Stimulated activated CD4-positive, alpha-beta T cell treated with anti-CD3 and anti-CD28 coated beads, Interleukin-12 subunit alpha, Interleukin-12 subunit beta, amount 100 ng/mL, for 4 hours (primary cell): ENCODE measurements around the gene SPARC.

ENCODE experiments used
- DNase-seq: peaks from one replicate; pipeline ENCODE4 v3.0.0-alpha.2; 2020

Gene SPARC

DNA sequence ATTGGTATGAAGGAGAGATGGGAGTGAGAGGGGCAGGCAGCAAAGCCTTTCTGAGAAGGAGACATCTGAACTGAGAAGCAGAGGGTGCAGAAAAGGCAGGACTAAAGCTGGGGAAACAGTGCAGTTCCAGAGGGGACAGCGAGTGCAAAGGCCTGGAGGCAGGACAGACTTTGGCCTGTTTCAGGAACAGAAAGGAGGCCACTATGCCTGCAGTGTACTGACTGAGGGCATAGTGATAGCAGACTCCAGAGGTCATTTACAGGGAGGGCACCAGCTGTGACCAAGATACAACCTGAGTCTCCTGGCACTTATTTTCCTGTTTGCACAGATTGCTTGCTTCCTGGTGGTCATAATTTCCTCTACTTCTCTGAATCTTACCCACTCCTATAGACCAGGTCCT is 29.6 kb downstream of the SPARC start:
- DNase-seq: no peak

DNA sequence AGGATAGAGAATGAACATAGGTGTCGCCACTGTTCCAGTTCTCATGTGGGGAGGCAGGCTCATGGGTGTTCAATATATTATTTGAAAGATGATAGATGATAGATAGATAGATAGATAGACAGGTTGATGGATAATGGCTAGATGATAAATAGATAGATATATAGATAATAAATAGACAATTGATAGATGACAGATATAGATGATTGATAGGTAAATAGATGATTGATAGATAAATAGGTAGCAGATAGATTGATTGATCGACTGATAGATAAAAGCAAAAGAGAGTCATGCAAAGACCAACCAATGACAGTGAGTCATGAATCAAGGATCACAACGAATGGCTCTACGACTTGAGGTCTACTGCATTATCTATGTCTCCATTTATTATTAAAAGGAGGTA is 30.4 kb downstream of the SPARC start:
- no peak for DNase-seq

DNA sequence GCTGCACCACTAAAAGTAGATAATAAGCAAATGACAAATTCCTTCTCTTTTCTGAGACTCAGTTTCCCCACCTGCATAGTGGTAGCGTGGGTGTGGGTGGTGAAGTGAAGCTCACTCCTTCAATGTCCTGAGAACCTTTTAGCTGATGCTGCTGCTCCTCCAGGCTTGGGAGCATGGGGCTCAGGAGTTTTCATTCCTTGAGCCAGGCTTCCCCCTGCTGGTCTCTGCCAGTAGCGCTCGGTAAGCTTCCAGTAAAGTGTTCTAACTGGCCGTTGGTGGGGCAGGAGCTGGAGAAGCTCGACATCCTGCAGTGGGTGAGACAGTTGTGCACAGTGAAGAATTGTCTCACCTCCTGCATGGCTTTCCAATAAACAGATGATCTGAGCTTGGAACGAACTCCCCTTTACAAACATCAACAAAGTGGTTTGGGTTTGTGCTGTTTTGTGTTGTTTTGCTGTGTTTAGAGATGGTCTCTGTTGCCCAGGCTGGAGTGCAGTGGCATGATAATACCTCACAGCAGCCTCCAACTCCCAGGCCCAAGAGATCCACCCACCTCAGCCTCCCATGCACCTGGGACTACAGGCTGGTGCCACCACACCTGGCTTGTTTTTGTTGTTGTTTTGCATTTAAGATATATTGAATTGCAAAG is 34.6 kb downstream of the SPARC start:
- DNase-seq: peak; percentile 64

DNA sequence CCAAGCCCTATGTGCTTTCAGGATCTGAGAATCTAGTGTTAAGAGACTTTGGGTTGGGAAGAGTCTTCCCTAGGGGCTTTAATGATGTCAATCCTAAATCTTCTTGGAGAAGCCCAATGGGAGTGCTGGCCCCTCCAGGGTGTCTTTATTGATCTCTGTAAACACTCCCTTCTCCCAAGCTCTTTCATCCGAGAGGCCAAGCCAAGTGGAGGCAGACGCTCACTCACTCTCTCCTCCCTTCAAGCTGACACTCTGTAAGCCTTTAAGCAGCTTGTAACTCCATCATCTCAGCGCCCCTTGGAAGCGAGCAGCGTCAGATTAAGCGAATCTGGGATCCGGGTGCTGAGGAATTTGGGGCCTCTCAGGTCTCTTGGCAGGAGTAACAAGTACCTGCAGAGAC is 37.7 kb downstream of the SPARC start:
- no peak for DNase-seq

DNA sequence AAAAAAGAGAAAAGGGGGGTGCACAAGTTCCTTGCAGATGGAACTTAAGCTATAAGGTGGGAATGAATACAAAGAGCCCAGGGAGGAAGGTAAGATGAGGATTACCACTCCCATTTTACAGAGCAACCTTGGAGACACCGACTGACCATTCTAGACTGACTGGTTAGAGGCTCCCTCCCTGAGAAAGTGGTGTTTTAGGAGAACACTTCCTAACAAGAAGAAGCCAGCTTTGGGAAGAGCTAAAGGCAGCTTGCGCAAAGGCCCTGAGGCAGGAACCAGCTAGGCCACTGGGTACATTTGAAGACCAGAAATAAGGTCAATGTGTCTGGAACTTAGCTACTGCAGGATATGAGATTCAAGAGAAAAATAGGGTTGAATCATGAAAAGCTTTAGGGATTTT is 38.6 kb downstream of the SPARC start:
- DNase-seq: no peak

DNA sequence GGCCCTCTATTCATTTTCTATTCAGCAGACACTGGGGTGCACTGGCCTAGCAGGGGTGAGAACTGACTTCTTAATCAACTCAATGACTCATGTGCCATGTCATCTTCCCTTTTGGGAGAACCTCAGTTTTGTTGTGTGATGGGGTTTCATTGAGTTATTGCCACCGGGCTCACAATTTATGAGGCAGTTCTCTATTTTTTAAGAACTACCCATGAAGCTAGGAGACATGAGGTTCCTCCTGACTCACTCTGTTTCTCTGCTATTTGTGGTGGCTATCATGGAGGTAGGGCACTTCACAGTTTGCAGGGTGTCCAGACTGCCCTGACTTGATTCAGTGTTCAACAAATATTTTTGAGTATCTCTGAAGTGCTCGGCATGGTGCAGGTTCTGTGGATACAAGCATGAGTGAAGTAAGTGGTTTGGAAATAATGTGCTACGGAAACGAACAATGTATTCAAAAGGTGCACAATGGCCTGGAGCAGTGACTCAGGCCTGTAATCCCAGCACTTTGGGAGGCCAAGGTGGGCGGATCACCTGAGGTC is 39.3 kb downstream of the SPARC start:
- DNase-seq: no peak

DNA sequence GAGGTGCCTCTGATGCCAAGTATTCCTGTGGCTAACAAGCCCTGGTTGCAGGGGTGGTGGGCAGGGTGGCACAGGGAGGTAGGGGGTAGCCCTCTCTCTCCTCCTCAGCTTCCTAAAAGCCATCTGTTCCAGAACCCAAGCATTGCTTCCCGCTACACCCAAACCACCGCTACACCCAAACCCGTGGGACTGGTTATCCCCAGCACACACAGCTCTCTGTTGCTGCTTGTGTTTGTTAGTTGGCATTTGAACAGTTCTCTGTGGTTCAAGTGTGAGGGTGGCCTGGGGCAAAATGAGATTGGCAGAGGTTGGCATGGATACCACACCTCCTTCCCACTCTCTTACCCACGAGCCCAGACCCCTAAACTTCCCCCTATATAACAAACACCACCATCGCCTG is 40.4 kb downstream of the SPARC start:
- no peak for DNase-seq

DNA sequence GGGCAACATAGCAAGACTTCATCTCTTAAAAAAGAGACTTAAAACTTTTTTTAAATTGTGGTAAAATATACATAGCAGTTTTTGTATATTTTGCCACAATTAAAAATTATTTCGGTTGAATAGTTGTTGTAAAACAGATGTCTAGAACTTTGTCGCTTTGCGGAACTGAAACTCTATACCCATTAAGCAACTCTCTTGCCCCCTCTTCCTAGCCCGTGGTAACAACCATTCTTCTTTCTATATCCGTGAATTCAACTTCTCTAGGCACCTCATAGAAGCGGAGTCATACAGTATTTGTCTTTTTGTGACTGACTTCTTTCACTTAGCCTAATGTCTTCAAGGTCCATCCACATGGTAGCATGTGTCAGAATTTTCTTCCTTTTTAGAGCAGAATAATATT is 43.3 kb downstream of the SPARC start:
- no peak for DNase-seq

DNA sequence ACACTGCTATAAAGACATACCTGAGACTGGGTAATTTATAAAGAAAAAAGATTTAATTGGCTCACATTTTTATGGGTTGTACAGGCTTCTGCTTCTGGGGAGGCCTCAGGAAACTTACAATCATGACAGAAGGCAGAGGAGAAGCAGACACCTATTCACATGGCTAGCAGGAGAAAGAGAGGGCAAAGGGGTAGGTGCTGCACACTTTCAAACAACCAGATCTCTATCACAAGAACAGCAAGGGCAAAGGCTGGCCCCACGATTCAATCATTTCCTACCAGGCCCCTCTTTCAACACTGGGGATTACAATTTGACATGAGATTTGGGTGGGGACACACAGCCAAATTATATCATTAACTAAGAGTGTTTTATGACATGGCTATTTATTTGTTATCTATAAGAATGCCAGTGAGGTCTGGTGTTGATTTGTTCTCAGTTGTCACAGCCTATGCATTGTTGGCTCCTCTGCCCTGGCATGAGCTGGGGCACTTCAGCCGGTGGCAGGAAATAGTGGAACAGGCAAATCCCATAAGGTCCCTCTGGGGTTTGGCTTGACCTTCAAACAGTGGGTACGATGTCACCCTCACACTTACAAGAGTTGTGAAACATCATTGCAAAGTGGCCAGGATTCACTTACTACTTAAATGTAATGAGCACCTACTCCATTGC is 44.1 kb downstream of the SPARC start:
- DNase-seq: no peak

DNA sequence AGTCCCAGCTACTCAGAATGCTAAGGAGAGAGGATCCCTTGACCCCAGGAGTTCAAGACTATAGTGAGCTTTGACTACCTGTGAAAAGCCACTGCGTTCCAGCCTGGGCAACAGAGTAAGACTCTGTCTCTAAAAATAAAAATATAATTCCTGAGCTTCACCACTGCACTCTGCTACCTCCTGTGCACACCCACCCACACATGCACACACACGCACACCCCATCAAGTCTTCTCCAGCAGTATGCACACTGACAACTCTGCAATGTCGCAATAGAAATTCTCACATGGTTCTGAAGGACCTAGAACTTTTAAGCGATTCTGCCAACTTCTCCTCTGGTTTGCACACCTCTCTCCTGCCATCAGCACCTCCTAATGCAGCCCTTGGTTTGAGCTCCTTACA is 48.1 kb downstream of the SPARC start:
- no peak for DNase-seq

DNA sequence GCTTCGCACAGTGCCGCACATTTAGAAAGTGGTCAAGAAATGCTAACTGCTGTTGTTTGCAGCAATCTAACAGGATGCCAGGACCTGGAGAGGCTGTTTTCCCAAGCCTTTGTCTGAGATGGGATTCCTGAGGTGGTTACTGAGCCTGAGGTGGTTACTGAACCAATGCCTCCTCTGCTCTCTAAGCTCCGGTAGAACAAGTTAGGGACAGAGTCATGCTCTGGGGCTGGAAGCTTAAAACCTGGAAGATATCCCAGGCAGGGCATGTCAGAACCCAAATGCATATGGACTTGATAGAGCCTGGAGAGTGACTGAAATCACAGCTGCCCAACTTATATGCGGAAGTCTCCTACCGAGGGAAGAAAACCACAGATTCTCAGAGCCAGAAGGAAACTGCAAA is 49.0 kb downstream of the SPARC start:
- no peak for DNase-seq

DNA sequence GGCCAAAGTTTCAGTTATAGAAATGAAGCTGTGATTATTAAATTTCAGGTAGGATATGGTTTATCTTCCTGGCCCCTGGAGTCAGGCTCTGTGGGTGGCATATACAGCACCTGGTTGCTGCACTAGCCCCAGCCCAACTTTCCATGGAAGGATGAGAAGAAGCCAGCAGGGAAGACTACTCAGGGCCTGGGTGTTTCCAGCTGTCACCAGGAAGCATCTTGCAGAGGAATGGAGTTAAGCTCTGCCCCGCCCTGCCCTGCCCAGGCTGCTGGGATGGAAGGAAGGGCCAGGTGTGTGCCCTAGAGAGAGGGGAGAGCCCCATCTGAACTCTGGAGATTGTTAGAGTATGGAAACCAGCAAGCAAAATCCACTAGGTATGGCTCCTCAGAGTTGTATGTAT is 52.8 kb downstream of the SPARC start:
- DNase-seq: no peak

DNA sequence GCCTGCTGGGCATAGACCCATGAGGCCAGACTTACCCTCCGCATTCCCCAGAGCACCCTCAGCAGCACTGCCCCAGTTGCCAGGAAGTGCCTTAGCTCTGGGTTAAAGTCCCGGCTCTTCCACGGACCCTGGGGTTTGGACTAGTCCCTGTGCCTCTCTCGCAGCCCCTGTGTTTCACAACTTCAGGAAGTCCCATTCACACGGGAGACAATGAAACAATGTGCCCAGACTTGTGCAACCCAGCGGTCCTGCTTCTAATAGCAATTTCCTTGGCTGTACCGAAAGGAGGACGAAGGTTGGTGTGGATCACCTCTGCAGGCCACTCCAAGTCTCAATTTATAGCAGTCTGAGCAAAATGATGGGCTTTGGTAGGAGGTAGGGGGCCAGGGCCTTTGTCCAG is 53.8 kb downstream of the SPARC start:
- DNase-seq: no peak

DNA sequence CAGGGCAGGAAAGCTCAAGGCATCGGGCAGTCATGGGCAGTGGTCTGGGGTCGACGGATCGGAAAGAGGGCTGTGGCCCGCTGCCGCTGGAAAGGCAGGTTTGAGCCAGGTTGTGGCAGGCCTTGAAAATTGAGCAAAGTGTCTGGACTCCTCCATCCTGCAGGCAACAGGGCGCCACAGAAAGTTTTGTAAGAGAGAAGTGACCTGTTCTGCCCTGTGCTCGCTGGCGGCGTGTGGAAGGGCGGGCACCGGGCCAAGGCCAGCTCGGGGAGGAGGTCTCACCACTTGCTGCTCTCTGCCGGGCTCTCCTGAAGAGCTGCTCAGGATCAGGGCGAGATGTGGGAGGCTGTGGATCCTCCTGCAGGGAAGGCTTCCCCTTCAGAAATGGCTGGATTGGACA is 54.2 kb downstream of the SPARC start:
- DNase-seq: no peak

DNA sequence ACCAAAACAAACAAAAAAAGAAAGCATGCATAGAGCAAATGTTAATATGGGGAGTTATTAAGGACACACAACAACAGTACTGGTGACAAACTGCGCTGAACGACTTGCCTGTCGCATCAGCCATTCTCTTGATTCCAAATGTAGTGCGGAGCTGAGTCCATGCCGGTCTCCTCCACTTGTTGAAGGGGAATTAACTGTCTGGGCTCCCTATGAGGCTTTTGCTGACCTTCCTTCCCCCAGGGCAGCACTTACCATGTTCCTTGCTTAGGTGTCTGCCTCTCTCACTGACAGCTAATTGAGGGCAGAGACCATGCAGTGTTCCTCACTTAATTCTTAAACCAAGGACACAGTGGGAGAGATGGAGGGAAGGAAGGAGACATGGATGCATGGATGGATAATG is 54.8 kb downstream of the SPARC start:
- DNase-seq: no peak

DNA sequence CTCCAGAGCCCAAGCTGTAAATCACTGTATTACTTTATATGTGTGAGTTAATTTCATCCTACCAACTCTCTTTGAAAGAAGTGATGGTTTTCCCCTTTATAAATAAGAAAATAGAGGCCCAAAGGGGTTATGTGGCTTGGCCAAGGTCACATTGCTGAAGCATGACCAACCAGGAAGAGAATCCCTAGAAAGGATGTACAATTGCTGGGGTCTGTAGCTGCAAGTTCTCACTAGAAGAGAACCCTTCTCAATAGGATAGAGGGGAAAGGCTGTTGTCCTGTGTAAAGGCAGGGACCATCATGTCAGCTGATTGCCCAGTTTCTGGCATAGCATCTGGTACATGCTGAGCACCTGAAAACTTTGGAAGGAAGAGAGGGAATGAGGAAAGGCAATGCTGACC is 56.6 kb downstream of the SPARC start:
- DNase-seq: no peak

DNA sequence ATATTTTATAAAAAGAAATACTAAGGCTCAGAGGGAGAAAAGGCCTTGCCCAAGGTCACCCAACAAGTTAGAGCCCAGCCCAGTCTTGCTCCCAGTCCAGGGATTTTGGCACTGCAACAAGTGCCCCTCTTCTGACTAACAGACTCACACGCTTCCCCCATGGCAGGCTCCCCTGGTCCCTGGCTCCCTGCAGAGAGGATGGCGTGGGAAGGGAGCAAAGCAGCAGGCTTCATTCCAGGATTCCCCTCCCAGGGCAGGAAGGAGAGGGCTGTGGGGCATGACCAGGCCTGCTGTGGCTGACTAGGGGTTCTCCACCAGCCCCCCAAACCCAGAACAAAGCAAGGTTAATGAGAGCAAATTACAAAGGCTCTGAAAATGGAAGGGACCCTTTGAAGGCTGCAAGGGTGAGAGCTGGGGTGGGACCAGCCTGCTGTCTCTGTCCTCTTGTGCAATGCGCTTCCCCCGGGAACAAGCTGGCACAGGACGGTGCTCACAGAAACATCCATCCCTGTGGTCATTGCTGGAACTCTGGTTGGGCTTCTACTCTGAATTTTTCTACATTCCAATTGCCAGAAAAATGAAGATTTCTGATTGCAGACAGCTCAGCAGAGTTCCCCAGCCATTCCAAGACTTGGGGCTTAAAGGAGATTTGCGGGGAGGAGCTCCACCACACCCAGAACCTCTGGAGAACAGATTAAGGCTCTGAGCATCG is 58.4 kb downstream of the SPARC start:
- DNase-seq: no peak

DNA sequence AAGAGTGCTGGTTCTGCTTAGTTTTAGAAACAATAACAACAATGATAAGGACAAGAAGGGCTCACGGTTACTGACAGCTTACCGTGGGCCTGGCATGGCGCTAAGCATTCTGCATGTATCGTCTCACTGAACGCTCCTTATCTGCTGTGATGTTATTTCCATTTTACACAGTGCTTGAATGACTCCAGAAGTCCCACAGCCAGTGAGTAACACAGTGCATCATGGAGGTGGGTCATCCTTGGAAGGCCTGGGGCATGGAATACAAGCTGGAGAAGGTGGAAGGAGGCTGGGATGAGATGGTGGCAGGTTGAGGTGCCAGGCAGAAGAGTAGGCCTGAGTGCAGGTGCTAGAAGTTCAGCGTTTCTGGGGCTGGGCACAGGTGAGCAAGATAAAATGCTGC is 59.1 kb downstream of the SPARC start:
- DNase-seq: no peak

DNA sequence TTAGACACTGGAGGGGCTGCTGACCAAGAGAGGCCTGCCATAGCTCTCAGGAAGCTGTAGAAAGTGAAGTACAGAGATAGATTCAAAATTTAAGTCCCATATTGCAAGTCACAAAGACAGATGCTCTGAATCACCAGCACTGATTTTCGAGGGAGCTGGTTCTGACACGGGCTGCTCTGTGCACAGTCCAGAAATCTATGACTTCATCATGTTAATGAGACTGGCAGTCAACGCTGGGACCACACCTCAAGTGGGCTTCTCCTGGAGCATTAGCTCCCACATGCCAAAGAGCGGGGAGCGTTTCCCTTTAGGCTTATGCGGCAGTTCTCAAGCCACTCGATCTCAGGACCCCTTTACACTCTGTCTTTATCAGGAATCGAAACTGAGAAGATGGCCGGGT is 61.4 kb downstream of the SPARC start:
- no peak for DNase-seq

DNA sequence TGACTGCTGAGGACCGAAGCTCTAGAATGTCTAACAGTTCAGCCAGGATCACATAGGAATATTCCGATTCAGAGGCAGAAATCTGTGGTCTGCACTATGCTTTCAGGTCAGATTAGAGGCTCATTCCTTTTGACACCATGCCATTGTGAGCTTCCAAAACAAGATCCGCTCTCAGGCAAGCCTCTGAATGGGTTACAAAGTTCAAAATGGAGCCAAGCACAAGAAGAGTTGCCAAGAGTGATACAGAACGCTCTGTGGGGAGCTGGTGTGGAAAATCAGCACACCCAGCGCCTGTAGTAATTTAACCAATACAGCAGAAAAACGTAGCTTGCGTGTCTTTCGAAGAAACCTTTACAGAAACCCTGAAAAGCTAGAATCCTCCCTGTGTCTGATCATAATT is 62.2 kb downstream of the SPARC start:
- DNase-seq: no peak

DNA sequence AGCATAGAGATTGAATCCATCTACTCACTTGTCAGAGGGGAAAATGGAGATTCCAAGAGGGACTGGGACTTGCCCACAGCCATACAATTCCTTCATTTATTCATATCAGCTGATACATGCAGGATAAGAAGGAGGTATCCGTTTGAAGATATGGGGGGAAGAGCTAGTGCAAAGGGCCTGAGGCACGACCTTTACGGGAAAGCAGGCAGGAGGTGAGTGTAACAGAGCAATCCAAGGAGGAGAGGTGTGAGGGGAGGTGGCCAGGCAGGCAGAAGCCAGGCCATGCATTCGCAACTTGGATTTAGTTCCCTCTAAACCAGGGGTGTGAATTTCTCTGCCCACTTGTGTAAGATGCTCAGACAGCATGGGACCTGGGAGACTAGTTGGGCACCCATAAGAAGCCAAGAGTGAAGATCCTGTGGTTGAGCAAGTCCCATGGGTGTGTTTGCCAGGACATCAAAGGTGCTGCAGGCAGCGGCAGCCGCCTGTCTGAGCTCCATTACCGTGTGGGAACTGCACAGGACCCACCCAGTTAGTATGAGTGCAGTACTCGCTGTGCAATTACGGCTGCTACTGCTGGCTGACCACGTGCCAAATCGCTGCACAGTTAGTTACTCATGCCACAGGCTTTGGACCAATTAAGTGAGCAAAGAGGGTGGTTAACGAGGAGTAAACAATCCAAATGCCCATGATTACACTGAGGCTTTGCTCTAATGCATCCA is 64.2 kb downstream of the SPARC start:
- DNase-seq: no peak

DNA sequence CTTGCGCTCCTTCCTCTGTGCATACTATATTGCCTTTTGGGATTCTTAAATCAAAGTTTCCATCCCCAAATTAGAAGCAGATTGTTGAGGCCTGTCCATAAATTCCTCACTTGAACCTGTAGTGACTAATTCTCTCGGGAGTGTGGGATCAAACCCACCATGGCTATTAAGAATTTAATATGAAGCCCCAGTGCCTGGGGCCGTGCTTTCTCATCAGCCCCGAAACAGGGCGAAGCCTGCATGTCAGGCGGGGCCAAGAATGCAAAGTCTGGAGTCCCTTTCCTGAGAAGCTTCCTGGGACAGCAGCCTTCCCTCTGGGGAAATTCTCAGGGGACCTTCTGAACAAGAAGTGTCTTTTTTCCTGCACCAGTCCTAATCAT is 66.3 kb downstream of the SPARC start:
- DNase-seq: no peak

DNA sequence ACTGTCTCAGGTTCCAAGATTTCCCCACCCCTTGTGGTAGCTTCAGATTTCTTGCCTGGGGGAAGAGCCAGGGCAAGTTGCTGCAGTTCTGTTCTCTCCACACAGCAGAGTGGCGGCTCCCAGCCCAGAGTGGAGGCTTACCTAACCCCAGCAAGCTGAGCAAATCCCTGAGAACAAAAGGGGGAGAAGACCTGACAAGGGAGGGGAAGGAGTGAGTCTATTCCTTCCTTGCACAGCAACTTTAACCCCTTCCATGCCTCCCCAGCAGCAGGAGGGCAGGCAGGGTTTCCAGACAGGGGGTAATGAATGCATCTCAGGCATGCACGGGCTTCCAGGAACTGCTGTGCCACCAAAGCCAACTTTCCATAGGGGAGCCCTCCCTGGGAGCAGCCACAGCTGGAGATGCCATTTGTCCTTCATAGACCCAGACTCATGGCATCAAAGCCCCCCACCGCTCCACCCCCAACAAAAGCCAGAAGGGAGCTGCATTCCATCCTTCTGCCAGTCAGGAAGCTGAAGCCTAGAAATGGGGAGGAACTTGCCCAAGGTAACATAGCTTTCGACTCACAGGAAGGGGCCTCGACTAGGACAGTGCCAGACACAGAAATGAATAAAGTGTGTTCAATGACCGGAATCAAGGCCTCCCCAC is 66.8 kb downstream of the SPARC start:
- DNase-seq: no peak
